AG04450 (cell line): Measurements from ENCODE around the gene CD276. TPM values are rescaled to one million over a fixed set of nuclear protein-coding genes. Genes with fewer than 3 reads are reported as not detected.

Source experiments
- CTCF ChIA-PET: fragments of 300-600, 350-600 bp; formaldehyde crosslinking; extraction: SDS; loops from one replicate; lab custom pipeline; 2022; ENCODE audit warnings: antibody characterized with exemption, inconsistent platforms; lab: Charles Lee
- POLR2A ChIA-PET: fragments of 350-600 bp; formaldehyde crosslinking; extraction: SDS; loops from one replicate; lab custom pipeline; 2021; ENCODE audit warnings: antibody characterized with exemption, inconsistent platforms; lab: Yijun Ruan, JAX
- DNase-seq: peaks from one replicate; pipeline ENCODE4 v3.0.0-alpha.2; 2011; ENCODE audit warnings: low read depth, low spot score
- H3K27ac ChIP-seq: one replicate; pipeline ENCODE4 v1.5.1; 2012; ENCODE audit warnings: low read depth, low read length, control low read depth
- H3K27me3 ChIP-seq: one replicate; pipeline ENCODE4 v1.6.0; 2012; ENCODE audit warnings: low read length; ENCODE audit not compliant: control insufficient read depth, insufficient read depth
- H3K4me3 ChIP-seq: 2 replicates; pipeline ENCODE4 v1.5.1; 2011; ENCODE audit warnings: mild to moderate bottlenecking, low read depth, low read length, control low read depth
- H3K9me3 ChIP-seq: 2 replicates; pipeline ENCODE4 v1.5.1; 2012; ENCODE audit warnings: low read length; ENCODE audit not compliant: control insufficient read depth, insufficient read depth
- CTCF ChIP-seq: IDR thresholded peaks from 2 replicates; pipeline ENCODE4 v1.5.1; 2011; ENCODE audit warnings: low read depth, low read length, control low read depth, inconsistent platforms
- polyA plus RNA-seq: library from polyadenylated mRNA; depleted of rRNA; stranded (reverse); fragments of >200 nt; gene quantifications from 2 replicates; pipeline ENCODE4 v1.2.3, GENCODE V29; 2011

Gene CD276
- polyA plus RNA-seq, 1 experiment, result 86.4 TPM

- POLR2A ChIA-PET, result interaction anchor here (0.6 to 1.5 kb wide), 3 partner anchors 10 to 191 kb away, joined by 5 to 7 read pairs (median 6); partner anchors contain the start of gene NPTN
Measured at GRCh38 chr15:73687351-73687750, 3.2 kb downstream of the CD276 start.

GRCh38 chr15:73688455-73688854 is 4.3 kb downstream of the CD276 start:
- CTCF ChIA-PET, result interaction anchor here (0.9 to 7.1 kb wide), 4 partner anchors 11 to 128 kb away, joined by 3 to 97 read pairs (median 4); no protein-coding TSS in a partner anchor

More at GRCh38 chr15:73687351-73687750, 3.2 kb downstream of the CD276 start:
- no peak for TF ChIP-seq CTCF
- no peaks in the 10 kb centered on the region for H3K27me3 ChIP-seq
- H3K4me3 ChIP-seq, result no peak overlapping the region; the same call in 1 of the 2 replicates
- DNase-seq, result no peak
- CTCF ChIA-PET, result interaction anchor here (0.7 to 7.1 kb wide), 7 partner anchors 8 to 127 kb away, joined by 3 to 97 read pairs (median 11); no protein-coding TSS in a partner anchor
- H3K27ac ChIP-seq, result peak overlapping the region; percentile 81
- no peaks in the 10 kb centered on the region; the same call in 1 of the 2 replicates for H3K9me3 ChIP-seq

GRCh38 chr15:73691396-73691795 is 7.2 kb downstream of the CD276 start:
- POLR2A ChIA-PET, result interaction anchor here (0.7 kb wide), 1 partner anchor 105 kb away, joined by 4 read pairs; no protein-coding TSS in a partner anchor
- Histone ChIP-seq H3K27me3 (no peaks in the 10 kb centered on the region), H3K9me3 (no peaks in the 10 kb centered on the region), H3K27ac (no peak overlapping the region), H3K4me3 (no peak overlapping the region)
- DNase-seq, result no peak
- CTCF ChIA-PET, result interaction anchor here (1.2 to 3.8 kb wide), 7 partner anchors 9 to 183 kb away, joined by 3 to 22 read pairs (median 8); no protein-coding TSS in a partner anchor
- 0 out of 2 replicates have a peak, but pooled peaks have one; percentile 6 for TF ChIP-seq CTCF

More at GRCh38 chr15:73688455-73688854, 4.3 kb downstream of the CD276 start:
- Histone ChIP-seq H3K27ac (peak overlapping the region; percentile 77), H3K4me3 (no peak overlapping the region), H3K9me3 (no peaks in the 10 kb centered on the region; the same call in 1 of the 2 replicates), H3K27me3 (no peaks in the 10 kb centered on the region)
- TF ChIP-seq CTCF, result no peak
- POLR2A ChIA-PET, result no interaction called here
- DNase-seq, result no peak

- CTCF ChIA-PET, result interaction anchor here (2.3 to 12.3 kb wide), 5 partner anchors 8 to 134 kb away, joined by 11 to 304 read pairs (median 14); partner anchors contain the start of gene NPTN
- H3K4me3 ChIP-seq, result no peak overlapping the region
- no peak overlapping the region for H3K27ac ChIP-seq
- no peak for DNase-seq
- no peak for TF ChIP-seq CTCF
- POLR2A ChIA-PET, result no interaction called here
- no peaks in the 10 kb centered on the region for H3K27me3 ChIP-seq
- H3K9me3 ChIP-seq, result no peaks in the 10 kb centered on the region
Measured at GRCh38 chr15:73694419-73694818, 10.2 kb downstream of the CD276 start.
